OCI-LY1 (cell line): ENCODE data around the gene UNC5A.

Source experiments
- H2AFZ ChIP-seq: fragments of 200-600 bp; sonication (generic), shearing (Covaris generic); 2 replicates; pipeline ENCODE4 v1.6.0; 2014; ENCODE audit warnings: antibody characterized with exemption, mild to moderate bottlenecking, low read length
- H3F3A ChIP-seq: fragments of 200-600 bp; sonication (generic), shearing (Covaris generic); 2 replicates; pipeline ENCODE4 v1.6.0; 2014; ENCODE audit warnings: mild to moderate bottlenecking, antibody characterized with exemption, low read length, moderate library complexity; ENCODE audit not compliant: insufficient read depth
- H3K27ac ChIP-seq: fragments of 200-600 bp; sonication (generic); 2 replicates; pipeline ENCODE4 v1.5.1; 2014; ENCODE audit warnings: low read length, mixed run types, mild to moderate bottlenecking, low read depth; ENCODE audit not compliant: poor library complexity, severe bottlenecking
- H3K27me3 ChIP-seq: fragments of 200-600 bp; sonication (generic); 2 replicates; pipeline ENCODE4 v1.6.0; 2014; ENCODE audit warnings: antibody characterized with exemption, mild to moderate bottlenecking, low read length, moderate library complexity; ENCODE audit not compliant: insufficient read depth
- H3K36me3 ChIP-seq: fragments of 200-600 bp; sonication (generic); 2 replicates; pipeline ENCODE4 v1.6.1; 2014; ENCODE audit warnings: mild to moderate bottlenecking, antibody characterized with exemption, low read length, moderate library complexity, mixed read lengths; ENCODE audit not compliant: insufficient read depth
- H3K4me1 ChIP-seq: fragments of 200-600 bp; sonication (generic); 2 replicates; pipeline ENCODE4 v1.5.1; 2014; ENCODE audit warnings: mild to moderate bottlenecking, low read length, moderate library complexity; ENCODE audit not compliant: insufficient read depth, severe bottlenecking
- H3K4me2 ChIP-seq: fragments of 200-600 bp; sonication (generic), shearing (Covaris generic); 2 replicates; pipeline ENCODE4 v1.6.1; 2014; ENCODE audit warnings: low read length
- H3K4me3 ChIP-seq: fragments of 200-600 bp; sonication (generic); 2 replicates; pipeline ENCODE4 v1.5.1; 2014; ENCODE audit warnings: low read length, low read depth, mild to moderate bottlenecking, mixed read lengths; ENCODE audit not compliant: poor library complexity, severe bottlenecking
- H3K79me2 ChIP-seq: fragments of 200-600 bp; shearing (Covaris generic); 2 replicates; pipeline ENCODE4 v1.6.1; 2016; ENCODE audit warnings: mixed run types, low read length, mixed read lengths; ENCODE audit not compliant: insufficient read depth
- H3K9ac ChIP-seq: fragments of 200-600 bp; sonication (generic), shearing (Covaris generic); 2 replicates; pipeline ENCODE4 v1.6.1; 2014; ENCODE audit warnings: mild to moderate bottlenecking, low read length, mixed read lengths
- H3K9me2 ChIP-seq: fragments of 200-600 bp; sonication (generic), shearing (Covaris generic); 2 replicates; pipeline ENCODE4 v1.6.1; 2014; ENCODE audit warnings: low read depth, mild to moderate bottlenecking, low read length, mixed read lengths
- H3K9me3 ChIP-seq: fragments of 200-600 bp; shearing (Covaris generic); 2 replicates; pipeline ENCODE4 v1.6.1; 2014; ENCODE audit warnings: low read length, mixed read lengths
- H4K20me1 ChIP-seq: fragments of 200-600 bp; sonication (generic), shearing (Covaris generic); 2 replicates; pipeline ENCODE4 v1.6.0; 2016; ENCODE audit warnings: mild to moderate bottlenecking, low read length; ENCODE audit not compliant: insufficient read depth
- EZH2 ChIP-seq: fragments of 200-600 bp; sonication (generic), shearing (Covaris generic); IDR thresholded peaks from 2 replicates; pipeline ENCODE4 v1.8.0; 2017; ENCODE audit warnings: borderline replicate concordance, mixed run types, mild to moderate bottlenecking, antibody characterized with exemption, low read length, moderate library complexity, mixed read lengths
- TF ChIP-seq, protein P1 (sequence below): fragments of 200-600 bp; sonication (generic), shearing (Covaris generic); IDR thresholded peaks from 2 replicates; pipeline ENCODE4 v1.5.1; 2017; ENCODE audit warnings: mild to moderate bottlenecking, antibody characterized with exemption, low read length, moderate library complexity, mixed read lengths

Gene UNC5A

DNA sequence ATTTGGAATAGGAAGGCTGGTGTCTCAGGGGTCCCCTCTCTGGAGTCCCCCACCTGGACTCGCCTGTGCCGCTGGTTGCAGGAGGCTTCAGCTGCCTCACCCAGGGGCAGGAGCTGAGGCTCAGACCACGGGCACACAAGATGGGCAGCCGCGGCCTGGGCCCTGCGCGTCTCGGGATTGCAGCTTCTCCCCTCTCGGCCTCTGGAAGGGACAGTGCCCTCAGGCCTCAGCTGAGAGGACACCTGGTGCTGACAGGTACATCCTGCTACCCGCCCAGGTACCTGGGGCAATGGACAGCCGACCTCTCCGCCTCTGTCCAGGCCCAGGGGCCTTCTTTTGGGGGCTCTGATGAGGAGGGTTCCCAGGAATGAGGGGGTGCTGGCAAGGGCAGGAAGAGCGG, 38.3 kb downstream of the UNC5A start:
- Histone ChIP-seq H2AFZ (no peak overlapping the region), H3K4me2 (no peak overlapping the region), H3F3A (no peaks in the 10 kb centered on the region), H3K36me3 (no peaks in the 10 kb centered on the region), H3K9ac (no peak overlapping the region), H3K4me1 (no peaks in the 10 kb centered on the region), H3K27me3 (no peaks in the 10 kb centered on the region; the same call in 1 of the 2 replicates), H3K4me3 (no peak overlapping the region), H3K9me2 (no peaks in the 10 kb centered on the region), H3K27ac (no peak overlapping the region), H4K20me1 (no peaks in the 10 kb centered on the region), H3K79me2 (no peaks in the 10 kb centered on the region), H3K9me3 (no peaks in the 10 kb centered on the region)
- no peak for TF ChIP-seq EZH2
- TF ChIP-seq, protein P1, sequence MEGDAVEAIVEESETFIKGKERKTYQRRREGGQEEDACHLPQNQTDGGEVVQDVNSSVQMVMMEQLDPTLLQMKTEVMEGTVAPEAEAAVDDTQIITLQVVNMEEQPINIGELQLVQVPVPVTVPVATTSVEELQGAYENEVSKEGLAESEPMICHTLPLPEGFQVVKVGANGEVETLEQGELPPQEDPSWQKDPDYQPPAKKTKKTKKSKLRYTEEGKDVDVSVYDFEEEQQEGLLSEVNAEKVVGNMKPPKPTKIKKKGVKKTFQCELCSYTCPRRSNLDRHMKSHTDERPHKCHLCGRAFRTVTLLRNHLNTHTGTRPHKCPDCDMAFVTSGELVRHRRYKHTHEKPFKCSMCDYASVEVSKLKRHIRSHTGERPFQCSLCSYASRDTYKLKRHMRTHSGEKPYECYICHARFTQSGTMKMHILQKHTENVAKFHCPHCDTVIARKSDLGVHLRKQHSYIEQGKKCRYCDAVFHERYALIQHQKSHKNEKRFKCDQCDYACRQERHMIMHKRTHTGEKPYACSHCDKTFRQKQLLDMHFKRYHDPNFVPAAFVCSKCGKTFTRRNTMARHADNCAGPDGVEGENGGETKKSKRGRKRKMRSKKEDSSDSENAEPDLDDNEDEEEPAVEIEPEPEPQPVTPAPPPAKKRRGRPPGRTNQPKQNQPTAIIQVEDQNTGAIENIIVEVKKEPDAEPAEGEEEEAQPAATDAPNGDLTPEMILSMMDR = no peak

DNA sequence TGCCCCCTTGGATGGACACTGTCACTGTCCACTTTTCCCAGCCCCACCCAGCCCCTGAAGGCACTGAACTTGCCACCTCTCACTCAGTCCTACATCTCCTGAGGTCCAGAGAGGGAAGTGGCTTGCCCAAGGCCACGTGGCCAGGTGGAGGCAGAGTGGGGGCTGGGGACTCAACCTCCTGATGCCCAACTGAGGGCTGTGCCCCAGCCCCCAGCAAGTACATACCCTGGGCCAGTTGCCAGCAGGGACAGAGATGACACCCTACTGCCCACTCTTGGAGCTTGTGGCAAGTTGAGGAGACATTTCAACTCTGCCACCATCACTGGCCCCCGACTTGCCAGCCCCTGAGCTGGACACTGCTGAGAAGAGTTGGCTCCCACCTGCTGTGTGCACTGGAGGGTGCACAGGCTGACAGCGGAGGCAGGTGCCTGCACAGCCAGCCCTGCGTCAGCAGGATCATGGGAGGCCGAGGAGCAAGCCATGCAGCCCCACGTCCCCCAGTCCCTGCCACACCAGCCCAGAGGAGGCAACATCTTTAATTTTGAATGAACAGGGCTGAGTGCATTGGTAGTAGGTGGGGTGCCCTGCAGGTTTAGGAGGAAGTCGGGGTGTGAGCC, 39.4 kb downstream of the UNC5A start:
- Histone ChIP-seq H3K27ac (no peak overlapping the region), H3F3A (no peaks in the 10 kb centered on the region), H3K9me3 (no peaks in the 10 kb centered on the region), H3K4me3 (no peak overlapping the region), H3K79me2 (no peaks in the 10 kb centered on the region), H3K9me2 (no peaks in the 10 kb centered on the region), H3K4me1 (no peaks in the 10 kb centered on the region), H2AFZ (no peak overlapping the region), H3K4me2 (no peak overlapping the region), H3K27me3 (no peaks in the 10 kb centered on the region; the same call in 1 of the 2 replicates), H3K9ac (no peak overlapping the region), H3K36me3 (no peaks in the 10 kb centered on the region), H4K20me1 (no peaks in the 10 kb centered on the region)
- no peak for TF ChIP-seq EZH2
- TF ChIP-seq, protein P1 = no peak

DNA sequence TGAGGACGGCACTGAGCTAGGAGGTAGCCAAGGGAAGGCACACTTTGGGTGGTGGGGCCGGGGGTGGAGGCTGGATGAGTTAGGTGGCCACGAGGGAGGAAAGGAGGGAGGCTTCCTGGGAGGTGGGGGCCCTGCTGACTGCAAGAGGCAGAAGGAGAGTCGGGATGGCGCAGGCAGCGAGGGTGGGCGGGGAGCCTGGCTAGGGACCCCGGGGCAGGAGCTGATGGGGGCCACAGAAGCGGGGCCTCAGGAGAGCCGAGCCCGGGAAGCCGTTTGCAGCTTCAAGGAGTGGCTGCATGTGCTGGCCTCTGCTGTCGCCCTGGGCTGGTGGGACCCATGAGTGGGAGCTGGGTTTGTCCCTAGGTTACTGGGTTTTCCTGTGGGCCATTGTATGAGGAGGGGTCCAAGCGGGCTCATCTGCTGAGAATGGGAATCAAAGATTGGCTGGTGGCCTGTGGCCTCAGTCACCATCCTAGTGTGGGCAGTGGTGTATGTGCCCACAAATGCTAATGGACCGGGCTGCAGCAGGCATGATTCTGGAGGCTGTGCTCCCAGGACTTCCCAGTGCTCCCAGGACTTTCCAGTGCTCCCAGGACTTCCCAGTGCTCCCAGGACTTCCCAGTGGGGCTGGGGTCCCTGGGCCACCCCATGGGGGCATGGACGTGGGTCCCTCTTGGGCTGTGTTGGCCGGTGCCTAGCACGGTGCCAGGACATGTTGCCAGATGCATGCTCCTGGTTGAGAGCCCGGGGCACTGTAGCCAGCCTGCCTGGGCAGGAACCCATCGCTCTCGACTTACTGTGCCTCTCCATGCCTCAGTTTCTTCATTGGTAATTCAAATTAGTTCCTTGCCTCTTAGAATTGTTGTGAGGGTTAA, 40.2 kb downstream of the UNC5A start:
- Histone ChIP-seq H3F3A (no peaks in the 10 kb centered on the region), H3K9me2 (no peaks in the 10 kb centered on the region), H3K9ac (no peak overlapping the region), H3K36me3 (no peaks in the 10 kb centered on the region), H3K4me2 (no peak overlapping the region), H3K27me3 (peaks cover 6% of the 10 kb centered on the region), H3K79me2 (no peaks in the 10 kb centered on the region), H3K9me3 (no peaks in the 10 kb centered on the region), H3K4me1 (no peaks in the 10 kb centered on the region), H2AFZ (no peak overlapping the region), H4K20me1 (no peaks in the 10 kb centered on the region), H3K4me3 (no peak overlapping the region), H3K27ac (no peak overlapping the region)
- TF ChIP-seq, protein P1 = no peak
- no peak for TF ChIP-seq EZH2
